ENCODE results near the gene TMEM258.

GRCh38 chr11:61762223-61762615 is 30.2 kb downstream of the TMEM258 start:
- TF ChIP-seq, protein P1, sequence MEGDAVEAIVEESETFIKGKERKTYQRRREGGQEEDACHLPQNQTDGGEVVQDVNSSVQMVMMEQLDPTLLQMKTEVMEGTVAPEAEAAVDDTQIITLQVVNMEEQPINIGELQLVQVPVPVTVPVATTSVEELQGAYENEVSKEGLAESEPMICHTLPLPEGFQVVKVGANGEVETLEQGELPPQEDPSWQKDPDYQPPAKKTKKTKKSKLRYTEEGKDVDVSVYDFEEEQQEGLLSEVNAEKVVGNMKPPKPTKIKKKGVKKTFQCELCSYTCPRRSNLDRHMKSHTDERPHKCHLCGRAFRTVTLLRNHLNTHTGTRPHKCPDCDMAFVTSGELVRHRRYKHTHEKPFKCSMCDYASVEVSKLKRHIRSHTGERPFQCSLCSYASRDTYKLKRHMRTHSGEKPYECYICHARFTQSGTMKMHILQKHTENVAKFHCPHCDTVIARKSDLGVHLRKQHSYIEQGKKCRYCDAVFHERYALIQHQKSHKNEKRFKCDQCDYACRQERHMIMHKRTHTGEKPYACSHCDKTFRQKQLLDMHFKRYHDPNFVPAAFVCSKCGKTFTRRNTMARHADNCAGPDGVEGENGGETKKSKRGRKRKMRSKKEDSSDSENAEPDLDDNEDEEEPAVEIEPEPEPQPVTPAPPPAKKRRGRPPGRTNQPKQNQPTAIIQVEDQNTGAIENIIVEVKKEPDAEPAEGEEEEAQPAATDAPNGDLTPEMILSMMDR (conservative IDR thresholded peaks at IDR 0.05; ENCODE audit: low read depth in 2 of 2) = no peak
- TF ChIP-seq EZH2 (IDR thresholded peaks at IDR 0.05; ENCODE audit: low read depth, unreplicated experiment) = no peak

Measured in GM23338 (cell line).